ENCODE measurements around the gene DPH7. TPM values are rescaled to one million over a fixed set of nuclear protein-coding genes. Genes with fewer than 3 reads are reported as not detected.
A peak's percentile ranks its signal among the peaks of the same experiment; 100 is the strongest.

The DPH7 gene
- total RNA-seq, 6 experiments from 2014 or later: 18.2 to 20.7 (median 20.1) TPM

DNA sequence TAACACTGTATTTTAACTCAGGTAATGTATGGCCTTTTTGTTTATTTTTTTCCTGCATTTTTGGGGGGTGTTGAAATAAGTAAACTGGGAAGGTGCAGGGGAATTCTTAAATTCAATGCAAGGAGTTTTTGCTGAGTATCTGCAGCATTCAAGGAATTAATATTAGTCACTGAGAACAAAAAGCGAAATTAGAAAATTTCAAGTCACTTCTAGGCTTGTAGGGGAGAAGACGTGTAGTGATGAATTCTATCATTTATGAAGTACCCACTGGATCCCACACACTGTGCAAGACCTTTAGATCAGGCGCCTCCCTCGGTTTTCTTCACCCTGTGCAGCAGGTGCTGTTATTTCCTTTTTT is 41.3 kb upstream of the DPH7 start:
- TF ChIP-seq, protein P1, sequence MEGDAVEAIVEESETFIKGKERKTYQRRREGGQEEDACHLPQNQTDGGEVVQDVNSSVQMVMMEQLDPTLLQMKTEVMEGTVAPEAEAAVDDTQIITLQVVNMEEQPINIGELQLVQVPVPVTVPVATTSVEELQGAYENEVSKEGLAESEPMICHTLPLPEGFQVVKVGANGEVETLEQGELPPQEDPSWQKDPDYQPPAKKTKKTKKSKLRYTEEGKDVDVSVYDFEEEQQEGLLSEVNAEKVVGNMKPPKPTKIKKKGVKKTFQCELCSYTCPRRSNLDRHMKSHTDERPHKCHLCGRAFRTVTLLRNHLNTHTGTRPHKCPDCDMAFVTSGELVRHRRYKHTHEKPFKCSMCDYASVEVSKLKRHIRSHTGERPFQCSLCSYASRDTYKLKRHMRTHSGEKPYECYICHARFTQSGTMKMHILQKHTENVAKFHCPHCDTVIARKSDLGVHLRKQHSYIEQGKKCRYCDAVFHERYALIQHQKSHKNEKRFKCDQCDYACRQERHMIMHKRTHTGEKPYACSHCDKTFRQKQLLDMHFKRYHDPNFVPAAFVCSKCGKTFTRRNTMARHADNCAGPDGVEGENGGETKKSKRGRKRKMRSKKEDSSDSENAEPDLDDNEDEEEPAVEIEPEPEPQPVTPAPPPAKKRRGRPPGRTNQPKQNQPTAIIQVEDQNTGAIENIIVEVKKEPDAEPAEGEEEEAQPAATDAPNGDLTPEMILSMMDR (IDR thresholded peaks at IDR 0.05): no peak
- peaks cover 7% of the 10 kb centered on the region for H3K27me3 Mint-ChIP-seq (ENCODE audit: insufficient read depth)
- no peak for DNase-seq
- H3K4me3 Mint-ChIP-seq: peak overlapping the region; percentile 96
- H3K4me1 Mint-ChIP-seq (ENCODE audit: low read depth): peaks cover 31% of the 10 kb centered on the region
- H3K27ac Mint-ChIP-seq: peak overlapping the region; percentile 91
- peaks cover 16% of the 10 kb centered on the region for H3K36me3 Mint-ChIP-seq (ENCODE audit: low read depth)
- no peaks in the 10 kb centered on the region for H3K9me3 Mint-ChIP-seq

DNA sequence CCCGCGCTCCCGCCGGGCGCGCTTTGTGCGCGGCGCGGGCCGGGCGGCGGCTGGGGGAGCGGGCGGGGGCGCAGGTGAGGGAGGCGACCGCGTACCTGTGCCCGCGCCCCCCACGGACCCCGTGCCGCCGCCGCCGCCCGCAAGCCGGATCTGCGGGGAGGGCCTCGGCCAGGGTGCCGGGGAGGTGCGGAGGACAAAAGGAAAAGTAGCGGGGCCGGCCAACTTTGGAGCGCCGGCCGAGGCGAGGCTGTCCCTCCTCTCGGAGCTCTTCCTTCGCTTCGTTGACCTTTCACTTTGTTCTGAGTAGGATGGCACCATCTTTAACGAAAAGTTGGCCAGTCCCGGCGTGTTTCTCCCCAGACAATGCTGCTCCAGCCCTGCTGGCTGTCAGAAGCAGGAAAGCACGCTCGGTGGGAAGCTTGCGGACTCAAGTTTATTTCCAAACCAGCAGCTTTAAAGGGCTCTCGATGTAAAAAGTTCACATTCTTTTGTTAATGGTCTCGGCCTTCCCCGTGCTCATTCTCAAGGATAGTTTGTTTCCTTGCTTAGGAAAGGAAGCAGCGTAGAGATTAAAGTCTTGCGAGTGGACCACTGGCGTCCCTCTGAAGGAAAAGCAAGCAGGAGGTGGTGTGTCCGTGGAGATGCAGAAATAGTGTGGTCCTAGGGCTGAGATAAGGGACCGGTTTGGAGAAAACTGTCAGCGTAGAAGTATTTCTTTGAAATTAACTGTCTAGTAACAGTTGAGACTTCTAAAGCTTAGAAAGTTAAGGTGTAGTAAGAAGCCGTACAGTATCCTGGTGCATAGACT is 40.7 kb upstream of the DPH7 start:
- peaks cover 31% of the 10 kb centered on the region for H3K4me1 Mint-ChIP-seq (ENCODE audit: low read depth)
- H3K36me3 Mint-ChIP-seq (ENCODE audit: low read depth): peaks cover 19% of the 10 kb centered on the region
- H3K9me3 Mint-ChIP-seq: no peaks in the 10 kb centered on the region
- peaks cover 6% of the 10 kb centered on the region for H3K27me3 Mint-ChIP-seq (ENCODE audit: insufficient read depth)
- TF ChIP-seq, protein P1 (IDR thresholded peaks at IDR 0.05): no peak
- peak; percentile 27 for DNase-seq
- H3K27ac Mint-ChIP-seq: peak overlapping the region; percentile 91
- peak overlapping the region; percentile 96 for H3K4me3 Mint-ChIP-seq

DNA sequence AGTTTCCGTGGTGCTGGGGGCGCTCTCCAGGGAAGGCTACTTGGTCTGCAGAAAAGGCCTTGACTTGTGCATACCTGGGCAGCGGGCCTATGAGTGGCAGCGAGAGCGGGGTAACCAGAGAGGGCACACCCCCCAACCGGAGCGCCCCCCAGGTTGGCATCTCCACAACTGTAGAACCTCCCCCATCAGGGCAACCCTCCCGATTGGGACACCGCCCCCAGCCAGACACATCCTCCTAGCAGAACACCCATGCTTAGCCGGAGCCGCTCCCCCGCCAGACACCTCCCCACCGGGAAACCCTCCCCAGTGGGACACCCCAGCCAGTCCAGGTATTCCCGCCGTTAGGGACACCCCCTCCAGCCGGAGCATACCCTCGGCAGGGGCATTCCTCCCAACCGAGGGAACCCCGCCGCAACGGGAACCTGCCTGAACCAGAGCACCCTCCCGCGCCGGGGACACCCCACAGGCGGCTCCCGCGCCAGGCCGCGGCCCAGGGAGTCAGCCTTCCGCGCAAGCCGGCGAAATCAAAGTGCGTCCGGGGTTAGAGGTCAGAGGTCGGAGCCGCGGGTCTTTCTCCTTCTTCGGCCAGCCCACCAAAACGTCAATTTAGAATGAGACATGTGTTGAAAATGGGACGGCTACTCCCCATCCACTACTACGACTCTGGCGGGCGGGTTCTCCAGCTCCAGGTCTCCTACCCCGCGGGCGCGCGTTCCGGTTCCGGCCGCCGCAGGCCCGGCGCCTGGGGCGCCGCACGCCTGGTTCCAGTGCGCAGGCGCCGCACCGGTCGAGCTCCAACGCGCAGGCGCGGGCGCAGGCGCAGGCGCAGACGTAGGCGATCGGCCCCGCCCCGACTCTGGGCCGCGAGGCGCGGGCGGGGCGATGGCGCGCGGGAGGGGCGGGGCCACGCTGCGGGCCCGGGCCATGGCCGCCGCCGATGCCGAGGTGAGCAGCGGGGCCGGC is 39.7 kb upstream of the DPH7 start, which contains the start of gene EHMT1:
TSS of gene EHMT1 (plus strand) at position 901 of the 963 bp plus-strand sequence. CDS start at position 925, 24 bp downstream.
- peaks cover 33% of the 10 kb centered on the region for H3K4me1 Mint-ChIP-seq (ENCODE audit: low read depth)
- H3K4me3 Mint-ChIP-seq: peak within 1 kb of the TSS; percentile 96
- H3K36me3 Mint-ChIP-seq (ENCODE audit: low read depth): peaks cover 15% of the 10 kb centered on the region
- peak within 1 kb of the TSS; percentile 91 for H3K27ac Mint-ChIP-seq
- peaks cover 6% of the 10 kb centered on the region for H3K27me3 Mint-ChIP-seq (ENCODE audit: insufficient read depth)
- H3K9me3 Mint-ChIP-seq: no peaks in the 10 kb centered on the region
- DNase-seq: peak; percentile 60
- TF ChIP-seq, protein P1 (IDR thresholded peaks at IDR 0.05): no peak; the same call in 1 of the 2 replicates

DNA sequence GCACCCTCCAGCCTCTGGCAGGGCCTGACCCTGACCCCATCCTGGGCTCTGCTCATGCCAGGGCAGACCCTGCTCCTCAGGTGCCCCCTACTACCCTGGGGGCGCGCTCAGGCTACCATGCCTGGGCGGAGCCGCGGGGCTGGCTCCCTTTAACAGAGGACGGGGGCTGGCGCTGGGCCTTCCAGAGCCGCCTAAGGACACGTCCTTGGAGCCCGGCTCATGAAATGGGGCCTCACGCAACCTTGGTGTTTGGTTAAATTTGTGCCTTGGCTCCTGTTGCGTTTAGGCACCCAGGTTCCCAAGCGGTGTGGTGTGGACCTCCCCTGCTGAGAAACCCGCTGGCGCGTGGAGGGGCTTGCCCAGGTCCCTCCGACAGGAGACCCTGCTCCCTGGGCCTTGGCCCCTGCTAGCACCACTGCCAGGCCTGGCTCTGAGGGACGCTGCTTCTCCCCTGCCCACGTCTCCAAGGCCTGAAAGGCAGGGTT is 36.7 kb upstream of the DPH7 start:
- Mint-ChIP-seq H3K4me1 (ENCODE audit: low read depth) (peaks cover 46% of the 10 kb centered on the region), H3K36me3 (ENCODE audit: low read depth) (peaks cover 12% of the 10 kb centered on the region)
- DNase-seq: no peak

More for the DNA sequence above, 36.7 kb upstream of the DPH7 start:
- no peak overlapping the region for H3K27ac Mint-ChIP-seq
- TF ChIP-seq, protein P1 (IDR thresholded peaks at IDR 0.05): no peak
- peaks cover 9% of the 10 kb centered on the region for H3K27me3 Mint-ChIP-seq (ENCODE audit: insufficient read depth)
- no peak overlapping the region for H3K4me3 Mint-ChIP-seq
- no peaks in the 10 kb centered on the region for H3K9me3 Mint-ChIP-seq

All from HFFc6 (cell line).